HCT116 (cell line): ENCODE data around the gene POU2F3.

Source experiments
- JUND ChIP-seq: IDR thresholded peaks from 2 replicates; pipeline ENCODE4 v1.6.1; 2012
- POLR2A ChIP-seq: IDR thresholded peaks from 2 replicates; pipeline ENCODE4 v1.7.0; 2011; ENCODE audit warnings: borderline replicate concordance; ENCODE audit not compliant: insufficient read depth, insufficient read length; ENCODE audit errors: extremely low read depth
- TF ChIP-seq, protein P1 (sequence below), 3 experiments: fragments of 200-600 bp in 1 of 3; sonication (generic) in 1 of 3; IDR thresholded peaks in 2 of 3; conservative IDR thresholded peaks in 1 of 3; 2 replicates each; pipeline ENCODE4 v1.5.1; 2012 to 2017; ENCODE audit warnings: low read depth in 2 of 3, low read length in 2 of 3, antibody characterized with exemption in 1 of 3, borderline replicate concordance in 1 of 3, control low read depth in 1 of 3, mild to moderate bottlenecking in 1 of 3, mixed read lengths in 1 of 3, mixed run types in 1 of 3, moderate library complexity in 1 of 3; ENCODE audit not compliant: insufficient read depth in 1 of 3

DNA sequence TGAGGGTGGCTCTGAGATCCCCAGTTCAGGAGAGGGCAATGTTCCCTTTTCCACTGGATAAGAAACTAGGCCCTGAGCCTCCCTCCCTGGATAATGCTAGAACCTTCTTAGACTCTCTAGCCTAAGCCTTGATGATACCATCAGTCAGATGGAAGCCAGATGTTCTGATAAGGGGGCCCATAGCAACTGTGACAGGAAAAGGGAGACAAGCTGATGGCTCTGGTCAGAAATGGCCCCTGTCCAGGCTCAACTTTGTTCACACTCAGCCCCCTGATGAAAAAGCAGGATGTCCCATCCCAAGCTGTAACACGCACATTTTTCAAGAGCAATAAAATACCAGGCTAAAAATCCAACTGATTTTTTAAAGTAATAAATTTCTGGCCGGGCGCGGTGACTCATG is 36.3 kb upstream of the POU2F3 start:
- TF ChIP-seq, protein P1, sequence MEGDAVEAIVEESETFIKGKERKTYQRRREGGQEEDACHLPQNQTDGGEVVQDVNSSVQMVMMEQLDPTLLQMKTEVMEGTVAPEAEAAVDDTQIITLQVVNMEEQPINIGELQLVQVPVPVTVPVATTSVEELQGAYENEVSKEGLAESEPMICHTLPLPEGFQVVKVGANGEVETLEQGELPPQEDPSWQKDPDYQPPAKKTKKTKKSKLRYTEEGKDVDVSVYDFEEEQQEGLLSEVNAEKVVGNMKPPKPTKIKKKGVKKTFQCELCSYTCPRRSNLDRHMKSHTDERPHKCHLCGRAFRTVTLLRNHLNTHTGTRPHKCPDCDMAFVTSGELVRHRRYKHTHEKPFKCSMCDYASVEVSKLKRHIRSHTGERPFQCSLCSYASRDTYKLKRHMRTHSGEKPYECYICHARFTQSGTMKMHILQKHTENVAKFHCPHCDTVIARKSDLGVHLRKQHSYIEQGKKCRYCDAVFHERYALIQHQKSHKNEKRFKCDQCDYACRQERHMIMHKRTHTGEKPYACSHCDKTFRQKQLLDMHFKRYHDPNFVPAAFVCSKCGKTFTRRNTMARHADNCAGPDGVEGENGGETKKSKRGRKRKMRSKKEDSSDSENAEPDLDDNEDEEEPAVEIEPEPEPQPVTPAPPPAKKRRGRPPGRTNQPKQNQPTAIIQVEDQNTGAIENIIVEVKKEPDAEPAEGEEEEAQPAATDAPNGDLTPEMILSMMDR (IDR thresholded peaks at IDR 0.05 in 2 of 3, conservative IDR thresholded peaks at IDR 0.05 in 1 of 3; ENCODE audit: borderline replicate concordance in 1 of 3, insufficient read depth in 1 of 3, low read depth in 2 of 3, low read length in 2 of 3), result no peak
- TF ChIP-seq POLR2A, result no peak
- TF ChIP-seq JUND, result no peak
